Stimulated activated CD8-positive, alpha-beta memory T cell treated with anti-CD3 and anti-CD28 coated beads, Interleukin-12 subunit alpha, Interleukin-12 subunit beta, amount 100 ng/mL, for 24 hours (primary cell): Measurements from ENCODE around the gene PLEKHG5.

ENCODE experiments used
- DNase-seq: peaks from one replicate; pipeline ENCODE4 v3.0.0-alpha.2; 2020; ENCODE audit errors: extremely low read depth

Gene PLEKHG5

GRCh38 chr1:6509220-6509918 is 17.9 kb upstream of the PLEKHG5 start:
- DNase-seq = no peak

GRCh38 chr1:6508816-6509189 is 17.3 kb upstream of the PLEKHG5 start:
- no peak for DNase-seq

GRCh38 chr1:6508154-6508815 is 16.8 kb upstream of the PLEKHG5 start:
- no peak for DNase-seq

GRCh38 chr1:6507461-6507911 is 16.0 kb upstream of the PLEKHG5 start:
- no peak for DNase-seq

- DNase-seq = no peak
These were observed 15.6 kb upstream of the PLEKHG5 start for GRCh38 chr1:6507037-6507428.

- DNase-seq = no peak
These were observed 15.0 kb upstream of the PLEKHG5 start for GRCh38 chr1:6506210-6507036.

- no peak for DNase-seq
These were observed 14.1 kb upstream of the PLEKHG5 start for GRCh38 chr1:6505367-6506209.

- no peak for DNase-seq
These were observed 13.4 kb upstream of the PLEKHG5 start for GRCh38 chr1:6504887-6505286.

GRCh38 chr1:6503884-6504602 is 12.6 kb upstream of the PLEKHG5 start:
- DNase-seq = no peak

GRCh38 chr1:6502000-6502891 is 10.8 kb upstream of the PLEKHG5 start:
- DNase-seq = no peak

- DNase-seq = no peak
These were observed 9.9 kb upstream of the PLEKHG5 start for GRCh38 chr1:6501279-6501813.

- DNase-seq = no peak
These were observed 9.2 kb upstream of the PLEKHG5 start for GRCh38 chr1:6500544-6501278.

GRCh38 chr1:6499296-6499695 is 7.8 kb upstream of the PLEKHG5 start:
- no peak for DNase-seq

- no peak for DNase-seq
These were observed 7.2 kb upstream of the PLEKHG5 start for GRCh38 chr1:6498576-6499111.

GRCh38 chr1:6497867-6498575 is 6.6 kb upstream of the PLEKHG5 start:
- no peak for DNase-seq

- no peak for DNase-seq
These were observed 5.9 kb upstream of the PLEKHG5 start for GRCh38 chr1:6497215-6497866.

GRCh38 chr1:6496890-6497214 is 5.4 kb upstream of the PLEKHG5 start:
- DNase-seq = no peak

GRCh38 chr1:6496365-6496721 is 4.9 kb upstream of the PLEKHG5 start:
- no peak for DNase-seq
